ENCODE results near the gene MIGA2.

MIGA2 gene

GRCh38 chr9:129005336-129005997, 31.0 kb upstream of the MIGA2 start:
- ATAC-seq (ENCODE audit: low read depth) (no peak), DNase-seq (ENCODE audit: low spot score) (no peak)
- Histone ChIP-seq H3K27me3 (ENCODE audit: insufficient read depth, poor library complexity, severe bottlenecking) (no peaks in the 10 kb centered on the region), H3K36me3 (ENCODE audit: low read depth) (peaks cover 74% of the 10 kb centered on the region), H3K27ac (ENCODE audit: poor library complexity, severe bottlenecking) (no peak overlapping the region), H3K4me3 (ENCODE audit: severe bottlenecking) (no peak overlapping the region), H3K9me3 (ENCODE audit: severe bottlenecking) (no peaks in the 10 kb centered on the region), H3K4me1 (ENCODE audit: insufficient read depth, poor library complexity, severe bottlenecking) (no peaks in the 10 kb centered on the region)
- TF ChIP-seq CTCF (IDR thresholded peaks at IDR 0.05; ENCODE audit: poor library complexity, severe bottlenecking) = no peak

- Histone ChIP-seq H3K4me1 (ENCODE audit: insufficient read depth, poor library complexity, severe bottlenecking) (no peaks in the 10 kb centered on the region), H3K36me3 (ENCODE audit: low read depth) (peaks cover 63% of the 10 kb centered on the region), H3K27ac (ENCODE audit: poor library complexity, severe bottlenecking) (no peak overlapping the region), H3K9me3 (ENCODE audit: severe bottlenecking) (no peaks in the 10 kb centered on the region), H3K4me3 (ENCODE audit: severe bottlenecking) (no peak overlapping the region), H3K27me3 (ENCODE audit: insufficient read depth, poor library complexity, severe bottlenecking) (no peaks in the 10 kb centered on the region)
- TF ChIP-seq CTCF (IDR thresholded peaks at IDR 0.05; ENCODE audit: poor library complexity, severe bottlenecking) = peak; percentile 86
- ATAC-seq (ENCODE audit: low read depth) = peak; percentile 71
- DNase-seq (ENCODE audit: low spot score) = peak; percentile 59
Observed at GRCh38 chr9:129006328-129007034, 29.9 kb upstream of the MIGA2 start.

GRCh38 chr9:129007035-129007765, 29.2 kb upstream of the MIGA2 start:
- no peaks in the 10 kb centered on the region for H3K9me3 ChIP-seq (ENCODE audit: severe bottlenecking)
- ATAC-seq (ENCODE audit: low read depth) (no peak), DNase-seq (ENCODE audit: low spot score) (no peak)
- no peaks in the 10 kb centered on the region for H3K4me1 ChIP-seq (ENCODE audit: insufficient read depth, poor library complexity, severe bottlenecking)
- H3K27ac ChIP-seq (ENCODE audit: poor library complexity, severe bottlenecking) = no peak overlapping the region
- peaks cover 59% of the 10 kb centered on the region for H3K36me3 ChIP-seq (ENCODE audit: low read depth)
- TF ChIP-seq CTCF (IDR thresholded peaks at IDR 0.05; ENCODE audit: poor library complexity, severe bottlenecking) = peak; percentile 57
- H3K27me3 ChIP-seq (ENCODE audit: insufficient read depth, poor library complexity, severe bottlenecking) = no peaks in the 10 kb centered on the region
- H3K4me3 ChIP-seq (ENCODE audit: severe bottlenecking) = no peak overlapping the region

GRCh38 chr9:129007766-129008468, 28.5 kb upstream of the MIGA2 start:
- peaks cover 54% of the 10 kb centered on the region for H3K36me3 ChIP-seq (ENCODE audit: low read depth)
- no peak for TF ChIP-seq CTCF (IDR thresholded peaks at IDR 0.05; ENCODE audit: poor library complexity, severe bottlenecking)

More at GRCh38 chr9:129007766-129008468, 28.5 kb upstream of the MIGA2 start:
- no peaks in the 10 kb centered on the region for H3K4me1 ChIP-seq (ENCODE audit: insufficient read depth, poor library complexity, severe bottlenecking)
- DNase-seq (ENCODE audit: low spot score) (no peak), ATAC-seq (ENCODE audit: low read depth) (peak; percentile 9; the same call in 1 of the 3 replicates)
- H3K4me3 ChIP-seq (ENCODE audit: severe bottlenecking) = no peak overlapping the region
- no peaks in the 10 kb centered on the region for H3K9me3 ChIP-seq (ENCODE audit: severe bottlenecking)
- no peak overlapping the region for H3K27ac ChIP-seq (ENCODE audit: poor library complexity, severe bottlenecking)
- H3K27me3 ChIP-seq (ENCODE audit: insufficient read depth, poor library complexity, severe bottlenecking) = no peaks in the 10 kb centered on the region
